Activated CD4-positive, CD25-positive, alpha-beta regulatory T cell (primary cell): ENCODE results near the gene RAD51C.
"Not testable (repeated sequence)": the region's sequence is repeated elsewhere in the genome, so short reads cannot be mapped to it uniquely, and the experiment has no call there.

ENCODE experiments used
- DNase-seq, 4 experiments: peaks; one replicate each; lab custom pipeline; 2025; lab: John Stamatoyannopoulos, UW

RAD51C gene

GRCh38 chr17:58684003-58684402, 8.4 kb upstream of the RAD51C start:
- no peak for DNase-seq

- DNase-seq = not testable (repeated sequence)
These were observed 7.9 kb upstream of the RAD51C start for GRCh38 chr17:58684462-58684861.

GRCh38 chr17:58686980-58687379, 5.4 kb upstream of the RAD51C start:
- no peak for DNase-seq

DNA sequence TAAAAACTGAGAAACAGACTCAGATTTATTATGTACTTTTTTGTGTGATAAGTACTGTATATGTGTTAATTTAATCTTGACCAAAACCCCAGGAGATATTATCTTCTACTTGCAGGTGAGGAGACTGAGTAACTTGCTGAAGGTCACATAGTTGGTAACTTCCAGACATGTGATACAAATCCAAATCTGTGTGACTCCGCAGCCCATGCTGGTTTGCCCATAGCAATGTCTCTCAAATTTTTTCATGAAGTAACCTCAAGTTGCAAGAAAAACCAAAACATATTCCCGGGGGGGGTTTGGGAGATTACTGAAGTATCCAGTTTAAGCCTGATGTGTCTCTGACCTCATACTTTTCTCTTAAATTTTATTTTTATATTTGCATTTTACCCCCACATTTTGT, 3.9 kb upstream of the RAD51C start:
- no peak for DNase-seq

GRCh38 chr17:58690033-58690432, 2.4 kb upstream of the RAD51C start:
- not testable (repeated sequence) for DNase-seq

DNA sequence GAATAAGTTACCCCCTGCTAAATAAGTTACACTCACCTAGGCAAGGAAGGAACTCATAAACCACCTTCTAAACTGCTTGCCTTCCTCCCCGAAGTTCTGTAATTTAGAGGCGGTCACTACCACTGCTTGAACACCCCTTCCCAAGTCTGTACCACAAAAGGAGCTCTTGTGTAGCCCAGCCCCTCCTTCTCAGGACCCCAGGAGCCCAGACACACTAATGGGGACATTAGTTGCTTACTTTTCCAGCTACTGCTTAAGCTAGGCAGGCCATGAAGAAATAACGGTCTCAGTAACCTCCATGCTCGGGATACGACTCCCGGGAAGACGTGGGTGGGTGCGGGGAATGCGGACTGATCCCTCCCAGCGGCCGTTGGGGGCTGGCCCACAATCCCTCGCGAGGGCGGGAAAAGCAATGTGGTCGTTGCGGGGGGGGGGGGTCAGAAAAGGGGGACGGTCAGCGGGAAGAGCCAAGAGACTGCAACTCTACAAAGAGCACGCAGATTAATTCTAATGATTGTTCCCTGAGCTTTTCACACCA, 632 bp upstream of the RAD51C start, which contains the start of gene TEX14:
Gene TEX14 (minus strand): TSS at position 345 of the 538 bp plus-strand sequence. CDS start 40,044 bp downstream, outside the sequence.
- no peak for DNase-seq

DNA sequence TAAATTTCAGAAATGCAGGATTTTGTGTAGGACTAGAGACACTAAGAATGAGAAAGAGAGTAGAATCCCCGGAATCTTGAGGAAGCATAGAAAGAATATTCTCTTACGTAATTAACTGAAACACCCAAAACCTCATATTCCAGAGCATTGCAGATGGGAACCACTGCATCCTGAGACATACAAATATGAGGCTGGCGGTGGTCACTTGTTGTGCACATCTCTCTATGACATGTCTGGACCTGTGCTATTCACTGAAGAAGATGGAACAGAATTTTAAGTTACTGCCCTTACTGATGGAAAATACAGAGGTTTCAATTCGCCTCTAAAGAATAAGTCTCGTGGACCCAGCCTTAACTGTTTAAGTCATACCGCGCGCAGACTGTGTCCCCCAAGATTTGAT, 806 bp downstream of the RAD51C start:
- no peak for DNase-seq

- DNase-seq = no peak
These were observed 1.3 kb downstream of the RAD51C start for GRCh38 chr17:58693751-58694150.

- no peak for DNase-seq
These were observed 1.9 kb downstream of the RAD51C start for GRCh38 chr17:58694302-58694701.

DNA sequence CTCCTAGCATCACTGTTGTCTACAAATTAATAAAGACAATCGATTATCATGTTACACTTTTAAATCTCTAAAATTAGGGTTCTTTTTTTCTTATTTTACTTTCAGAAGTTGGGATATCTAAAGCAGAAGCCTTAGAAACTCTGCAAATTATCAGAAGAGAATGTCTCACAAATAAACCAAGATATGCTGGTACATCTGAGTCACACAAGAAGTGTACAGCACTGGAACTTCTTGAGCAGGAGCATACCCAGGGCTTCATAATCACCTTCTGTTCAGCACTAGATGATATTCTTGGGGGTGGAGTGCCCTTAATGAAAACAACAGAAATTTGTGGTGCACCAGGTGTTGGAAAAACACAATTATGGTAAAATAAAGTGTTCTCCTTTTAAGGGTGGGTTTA, 2.4 kb downstream of the RAD51C start:
- no peak for DNase-seq

DNA sequence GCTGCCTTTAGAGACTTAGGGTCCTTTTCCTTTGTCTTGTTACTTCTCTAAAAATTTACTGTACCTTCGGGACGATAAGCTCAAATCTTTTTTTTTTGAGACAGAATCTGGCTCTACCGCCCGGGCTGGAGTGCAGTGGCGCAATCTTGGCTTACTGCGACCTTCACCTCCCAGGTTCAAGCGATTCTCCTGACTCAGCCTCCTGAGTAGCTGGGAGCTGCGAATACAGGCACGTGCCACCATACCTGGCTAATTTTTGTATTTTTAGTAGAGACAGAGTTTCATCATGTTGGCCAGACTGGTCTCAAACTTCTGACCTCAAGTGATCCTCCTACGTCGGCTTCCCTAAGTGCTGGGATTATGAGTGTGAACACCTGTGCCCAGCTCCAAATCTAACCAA, 7.4 kb downstream of the RAD51C start:
- no peak for DNase-seq

DNA sequence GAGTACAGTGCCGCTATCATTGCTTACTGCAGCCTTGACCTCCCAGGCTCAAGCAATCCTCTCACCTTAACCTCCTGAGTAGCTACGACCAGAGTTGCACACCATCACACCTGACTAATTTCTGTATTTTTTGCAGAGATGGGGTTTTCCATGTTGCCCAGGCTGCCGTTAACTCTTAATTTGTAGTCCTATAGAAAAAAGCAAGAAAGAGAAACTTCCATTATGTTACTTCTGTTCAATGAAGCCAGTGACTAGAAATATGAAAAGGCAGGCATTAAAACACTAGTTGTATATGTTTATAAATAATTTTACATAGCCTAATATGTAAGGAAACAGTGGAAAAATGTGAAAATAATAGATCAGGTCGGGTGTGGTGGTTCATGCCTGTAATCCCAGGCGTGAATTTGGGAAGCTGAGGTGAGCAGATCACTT, 9.7 kb downstream of the RAD51C start:
- no peak for DNase-seq

DNA sequence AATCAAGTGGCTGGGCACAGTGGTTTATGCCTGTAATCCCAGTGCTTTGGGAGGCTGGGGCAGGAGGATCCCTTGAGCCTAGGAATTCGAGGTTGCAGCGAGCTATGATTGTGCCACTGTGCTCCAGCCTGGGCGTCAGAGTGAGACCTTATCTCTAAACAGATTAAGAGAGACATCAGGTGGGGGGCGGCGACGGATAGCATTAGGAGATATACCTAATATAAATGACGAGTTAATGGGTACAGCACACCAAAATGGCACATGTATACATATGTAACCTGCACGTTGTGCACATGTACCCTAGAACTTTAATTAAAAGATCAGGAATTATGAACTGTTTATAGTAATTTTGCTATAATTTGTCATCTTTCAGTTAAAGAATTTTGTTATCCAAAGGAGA, 10.3 kb downstream of the RAD51C start:
- DNase-seq = no peak

- no peak for DNase-seq
These were observed 10.9 kb downstream of the RAD51C start for GRCh38 chr17:58703137-58703915.

- DNase-seq = no peak
These were observed 11.5 kb downstream of the RAD51C start for GRCh38 chr17:58703916-58704286.

GRCh38 chr17:58706351-58707140, 14.1 kb downstream of the RAD51C start:
- no peak for DNase-seq

- peak; percentile 1 to 9 (median 6) for DNase-seq
These were observed 18.6 kb downstream of the RAD51C start for GRCh38 chr17:58710948-58711552.

DNA sequence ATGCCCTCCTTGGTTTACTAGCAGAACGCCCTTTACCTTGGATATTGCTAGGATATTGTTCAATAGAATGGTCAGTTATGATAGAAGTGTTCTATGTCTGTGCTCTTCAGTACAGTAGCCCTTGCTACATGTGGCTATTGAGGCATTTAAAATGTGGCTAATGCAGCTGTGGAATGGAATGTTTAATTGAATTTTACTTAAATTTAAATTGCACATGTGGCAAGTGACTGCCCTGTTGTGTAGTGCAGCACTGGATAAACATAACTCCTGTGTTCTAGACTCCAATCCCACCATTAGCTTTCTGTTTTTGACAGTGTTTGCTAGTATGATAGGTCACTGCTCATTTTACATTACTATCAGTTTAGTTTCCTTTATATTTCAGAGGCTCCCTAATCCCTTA, 29.9 kb downstream of the RAD51C start:
- DNase-seq = no peak

- DNase-seq = no peak
These were observed 30.3 kb downstream of the RAD51C start for GRCh38 chr17:58722696-58723095.

- DNase-seq = no peak
These were observed 36.4 kb downstream of the RAD51C start for GRCh38 chr17:58728798-58729197.

DNA sequence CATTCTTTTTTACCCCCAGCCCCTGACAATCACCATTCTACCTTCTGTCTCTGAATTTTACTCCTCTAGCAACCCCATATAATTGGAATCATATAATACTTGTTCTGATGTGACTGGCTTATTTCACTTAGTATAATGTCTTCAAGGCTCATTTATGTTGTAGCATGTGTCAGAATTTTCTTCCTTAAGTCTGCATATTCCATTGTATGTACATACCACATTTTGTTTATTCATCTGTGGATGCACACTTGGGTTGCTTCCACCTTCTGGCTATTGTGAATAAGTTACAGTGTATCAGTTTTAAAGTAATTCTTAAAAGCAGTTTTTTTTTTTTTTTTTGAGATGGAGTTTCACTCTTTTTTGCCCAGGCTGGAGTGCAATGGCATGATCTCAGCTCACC, 38.5 kb downstream of the RAD51C start:
- no peak for DNase-seq

DNA sequence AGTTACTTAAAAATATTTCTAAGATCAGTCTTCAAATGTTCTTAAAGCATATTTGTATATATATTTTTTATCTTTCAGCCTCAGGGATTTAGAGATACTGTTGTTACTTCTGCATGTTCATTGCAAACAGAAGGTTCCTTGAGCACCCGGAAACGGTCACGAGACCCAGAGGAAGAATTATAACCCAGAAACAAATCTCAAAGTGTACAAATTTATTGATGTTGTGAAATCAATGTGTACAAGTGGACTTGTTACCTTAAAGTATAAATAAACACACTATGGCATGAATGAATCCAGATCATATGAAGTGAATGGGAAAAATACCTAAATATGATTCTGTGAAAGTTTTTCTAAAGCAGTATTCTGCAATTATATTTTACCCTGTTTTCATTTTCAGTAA, 41.6 kb downstream of the RAD51C start:
- no peak for DNase-seq

- DNase-seq = no peak
These were observed 42.4 kb downstream of the RAD51C start for GRCh38 chr17:58734811-58735210.
